OCI-LY7 (cell line): Measurements from ENCODE around the gene BSPRY. TPM values are rescaled to one million over a fixed set of nuclear protein-coding genes. Genes with fewer than 3 reads are reported as not detected.

Experiments used
- BruUV-seq: library from RNA; stranded (reverse); fragments of 400-500 nt; replicated peaks from 2 replicates; lab custom pipeline; 2021; lab: Mats Ljungman, UMichigan
- CTCF ChIA-PET: fragments of 300-600 bp; sonication (Branson Sonifier 250); formaldehyde crosslinking; loops from one replicate; lab custom pipeline; 2022; ENCODE audit warnings: antibody characterized with exemption; ENCODE audit not compliant: unreplicated experiment; lab: Charles Lee
- POLR2A ChIA-PET: fragments of 300-600 bp; sonication (Branson Sonifier 250); formaldehyde crosslinking; loops from one replicate; lab custom pipeline; 2022; ENCODE audit warnings: antibody characterized with exemption; lab: Charles Lee
- DNase-seq: peaks from one replicate; pipeline ENCODE4 v3.0.0-alpha.2; 2015; ENCODE audit warnings: low spot score
- H2AFZ ChIP-seq: fragments of 200-600 bp; sonication (generic), shearing (Covaris generic); 2 replicates; pipeline ENCODE4 v1.6.1; 2014; ENCODE audit warnings: mild to moderate bottlenecking, antibody characterized with exemption, low read length, moderate library complexity
- H3K27ac ChIP-seq: fragments of 200-600 bp; sonication (generic); 2 replicates; pipeline ENCODE4 v1.5.1; 2014; ENCODE audit warnings: mixed run types, low read depth, mild to moderate bottlenecking, moderate library complexity, low read length, inconsistent platforms; ENCODE audit not compliant: poor library complexity, severe bottlenecking
- H3K36me3 ChIP-seq: fragments of 200-600 bp; sonication (generic); 2 replicates; pipeline ENCODE4 v1.6.1; 2014; ENCODE audit warnings: mild to moderate bottlenecking, antibody characterized with exemption, low read length, moderate library complexity, mixed read lengths; ENCODE audit not compliant: insufficient read depth
- H3K4me1 ChIP-seq: fragments of 200-600 bp; sonication (generic); 2 replicates; pipeline ENCODE4 v1.5.1; 2014; ENCODE audit warnings: mild to moderate bottlenecking, low read length; ENCODE audit not compliant: insufficient read depth, poor library complexity, severe bottlenecking
- H3K4me2 ChIP-seq: fragments of 200-600 bp; sonication (generic); 2 replicates; pipeline ENCODE4 v1.6.1; 2014; ENCODE audit warnings: mild to moderate bottlenecking, low read length
- H3K4me3 ChIP-seq: fragments of 200-600 bp; sonication (generic); 2 replicates; pipeline ENCODE4 v1.5.1; 2014; ENCODE audit warnings: mild to moderate bottlenecking, low read depth, low read length; ENCODE audit not compliant: poor library complexity, severe bottlenecking
- H3K79me2 ChIP-seq: fragments of 200-600 bp; sonication (generic); 2 replicates; pipeline ENCODE4 v1.6.1; 2016; ENCODE audit warnings: low read depth, mild to moderate bottlenecking, low read length, moderate library complexity, mixed read lengths; ENCODE audit not compliant: insufficient read depth
- H3K9me2 ChIP-seq: fragments of 200-600 bp; sonication (generic); 2 replicates; pipeline ENCODE4 v1.6.1; 2016; ENCODE audit warnings: mild to moderate bottlenecking, low read length, mixed read lengths; ENCODE audit not compliant: insufficient read depth
- H3K9me3 ChIP-seq: fragments of 200-600 bp; sonication (generic); 2 replicates; pipeline ENCODE4 v1.6.1; 2014; ENCODE audit warnings: mild to moderate bottlenecking, mixed run types, low read length, mixed read lengths
- H4K20me1 ChIP-seq: fragments of 200-600 bp; sonication (generic); 2 replicates; pipeline ENCODE4 v1.6.1; 2014; ENCODE audit warnings: mild to moderate bottlenecking, antibody characterized with exemption, low read length, moderate library complexity, mixed read lengths; ENCODE audit not compliant: insufficient read depth
- CTCF ChIP-seq: fragments of 200-600 bp; sonication (generic); conservative IDR thresholded peaks from 2 replicates; pipeline ENCODE4 v1.5.1; 2014; ENCODE audit warnings: mild to moderate bottlenecking, antibody characterized with exemption, low read length, moderate library complexity, mixed read lengths
- EZH2phosphoT487 ChIP-seq: fragments of 200-600 bp; sonication (generic); IDR thresholded peaks from 2 replicates; pipeline ENCODE4 v1.6.1; 2018; ENCODE audit warnings: low read depth, borderline replicate concordance, mild to moderate bottlenecking, mixed run types, antibody characterized with exemption, low read length, moderate library complexity, mixed read lengths
- intact Hi-C: fragments of 100-400 bp; cut with micrococcal nuclease; formaldehyde crosslinking; loops from one replicate; pipeline ENCODE4 v1.10.0; 2022; ENCODE audit not compliant: unreplicated experiment
- total RNA-seq, 2 experiments: library from RNA; depleted of rRNA in 1 of 2; stranded (reverse); fragments of >200 nt in 1 of 2; shearing (Covaris generic) in 1 of 2; gene quantifications; 2 replicates each; pipeline ENCODE4 v1.2.3, GENCODE V29; 2014 to 2022

Gene BSPRY
- total RNA-seq, 2 experiments from 2014 or later = 0.54 to 0.82 TPM

- intact Hi-C loops = no loop called here
- H3K36me3 ChIP-seq = no peaks in the 10 kb centered on the region
- H3K4me1 ChIP-seq = no peaks in the 10 kb centered on the region
- no peaks in the 10 kb centered on the region for H3K9me2 ChIP-seq
- DNase-seq = no peak
- H4K20me1 ChIP-seq = no peaks in the 10 kb centered on the region; the same call in 1 of the 2 replicates
- H3K79me2 ChIP-seq = no peaks in the 10 kb centered on the region
- no peak overlapping the region for H3K27ac ChIP-seq
- H3K4me3 ChIP-seq = no peak overlapping the region
- no peak for TF ChIP-seq CTCF
- no peak for TF ChIP-seq EZH2phosphoT487
- ChIA-PET POLR2A (interaction anchor here (1.4 kb wide), 1 partner anchor 14 kb away, joined by 3 read pairs; no protein-coding TSS in a partner anchor), CTCF (no interaction called here)
- no peak overlapping the region for H2AFZ ChIP-seq
- BruUV-seq = no TSS peak
- no peaks in the 10 kb centered on the region for H3K9me3 ChIP-seq
- H3K4me2 ChIP-seq = no peak overlapping the region
Observed at GRCh38 chr9:113361304-113362018, 12.1 kb downstream of the BSPRY start.

- intact Hi-C loops = no loop called here
- Histone ChIP-seq H3K36me3 (no peaks in the 10 kb centered on the region), H3K9me3 (no peaks in the 10 kb centered on the region), H3K9me2 (no peaks in the 10 kb centered on the region), H3K79me2 (no peaks in the 10 kb centered on the region), H3K4me3 (no peak overlapping the region), H3K4me1 (no peaks in the 10 kb centered on the region), H4K20me1 (no peaks in the 10 kb centered on the region; the same call in 1 of the 2 replicates), H3K4me2 (no peak overlapping the region), H3K27ac (no peak overlapping the region), H2AFZ (no peak overlapping the region)
- BruUV-seq = no TSS peak
- no peak for DNase-seq
- ChIA-PET POLR2A (interaction anchor here (0.6 to 1.2 kb wide), 3 partner anchors 15 to 89 kb away, joined by 3 to 5 read pairs (median 3); partner anchors contain the start of gene WDR31), CTCF (no interaction called here)
- TF ChIP-seq EZH2phosphoT487 = no peak
- TF ChIP-seq CTCF = no peak
Observed at GRCh38 chr9:113363336-113363735, 14.0 kb downstream of the BSPRY start.

- ChIA-PET CTCF (interaction anchor here (0.6 to 1.0 kb wide), 2 partner anchors 15 to 16 kb away, joined by 3 to 4 read pairs; no protein-coding TSS in a partner anchor), POLR2A (interaction anchor here (0.6 to 1.1 kb wide), 7 partner anchors 8 to 1578 kb away, joined by 3 to 6 read pairs (median 4); no protein-coding TSS in a partner anchor)
Observed at GRCh38 chr9:113364951-113365350, 15.6 kb downstream of the BSPRY start.

More at GRCh38 chr9:113364951-113365350, 15.6 kb downstream of the BSPRY start:
- Histone ChIP-seq H3K4me2 (no peak overlapping the region), H3K9me3 (no peaks in the 10 kb centered on the region), H3K9me2 (no peaks in the 10 kb centered on the region), H3K4me1 (no peaks in the 10 kb centered on the region), H3K79me2 (no peaks in the 10 kb centered on the region), H3K4me3 (no peak overlapping the region), H2AFZ (no peak overlapping the region), H4K20me1 (no peaks in the 10 kb centered on the region; the same call in 1 of the 2 replicates), H3K27ac (no peak overlapping the region), H3K36me3 (no peaks in the 10 kb centered on the region)
- no TSS peak for BruUV-seq
- TF ChIP-seq CTCF = no peak
- no peak for TF ChIP-seq EZH2phosphoT487
- DNase-seq = no peak
- intact Hi-C loops = no loop called here
